ENCODE results near the gene NAXD.
"Not testable (repeated sequence)": the region's sequence is repeated elsewhere in the genome, so short reads cannot be mapped to it uniquely, and the experiment has no call there.

Gene NAXD

GRCh38 chr13:110629735-110630134 is 14.4 kb downstream of the NAXD start:
- DNase-seq: no peak

- DNase-seq: no peak
These were observed 15.3 kb downstream of the NAXD start for GRCh38 chr13:110630566-110631119.

- DNase-seq: not testable (repeated sequence)
These were observed 16.9 kb downstream of the NAXD start for GRCh38 chr13:110632255-110632654.

DNA sequence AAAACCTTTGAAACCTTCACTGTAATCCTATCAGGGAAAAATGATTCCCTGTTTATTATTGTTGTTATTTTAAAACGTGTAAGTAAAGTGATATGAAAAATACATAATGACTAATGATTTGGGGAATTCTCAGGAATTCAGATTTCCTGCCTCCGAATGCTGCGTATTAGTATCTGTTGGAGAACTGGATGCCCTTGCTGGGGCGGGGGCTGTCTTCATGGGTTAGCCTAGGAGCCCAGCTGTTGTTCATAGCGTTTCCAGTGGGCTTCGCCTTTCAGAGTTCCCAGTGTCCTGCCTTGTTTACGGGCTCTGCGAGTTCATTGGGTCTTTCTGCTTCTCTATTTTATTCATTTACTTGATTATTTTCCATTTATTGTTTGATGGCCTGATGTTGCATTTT is 18.4 kb downstream of the NAXD start:
- DNase-seq: no peak

- DNase-seq: no peak
These were observed 19.2 kb downstream of the NAXD start for GRCh38 chr13:110634558-110634957.

GRCh38 chr13:110635405-110636002 is 20.2 kb downstream of the NAXD start:
- no peak for DNase-seq

GRCh38 chr13:110636053-110636475 is 20.7 kb downstream of the NAXD start:
- DNase-seq: no peak

DNA sequence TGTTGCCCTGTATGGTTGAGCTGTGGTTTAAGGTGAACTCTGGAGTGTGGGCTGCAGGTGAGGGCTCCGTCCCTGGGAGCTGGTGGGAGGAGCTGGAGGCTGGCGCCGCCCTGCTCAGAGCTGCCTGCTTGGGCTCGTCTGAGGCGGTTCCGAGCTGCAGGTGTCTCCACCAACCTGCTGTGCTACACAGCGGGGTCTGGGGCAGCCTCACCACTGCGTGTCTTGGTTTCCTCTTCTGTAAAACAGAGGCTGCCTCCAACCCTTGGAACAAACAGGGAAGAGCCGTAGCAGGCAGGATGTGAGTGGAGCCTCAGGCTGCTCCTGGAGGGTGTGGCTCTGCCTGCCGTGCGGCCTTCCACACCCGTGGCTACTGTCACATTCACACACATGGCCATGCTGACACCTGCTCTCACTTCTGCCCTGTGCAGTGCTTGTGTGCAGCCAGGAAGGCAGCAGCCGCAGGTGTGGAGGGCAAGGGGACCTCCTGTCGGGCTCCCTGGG is 21.4 kb downstream of the NAXD start:
- DNase-seq: no peak

DNA sequence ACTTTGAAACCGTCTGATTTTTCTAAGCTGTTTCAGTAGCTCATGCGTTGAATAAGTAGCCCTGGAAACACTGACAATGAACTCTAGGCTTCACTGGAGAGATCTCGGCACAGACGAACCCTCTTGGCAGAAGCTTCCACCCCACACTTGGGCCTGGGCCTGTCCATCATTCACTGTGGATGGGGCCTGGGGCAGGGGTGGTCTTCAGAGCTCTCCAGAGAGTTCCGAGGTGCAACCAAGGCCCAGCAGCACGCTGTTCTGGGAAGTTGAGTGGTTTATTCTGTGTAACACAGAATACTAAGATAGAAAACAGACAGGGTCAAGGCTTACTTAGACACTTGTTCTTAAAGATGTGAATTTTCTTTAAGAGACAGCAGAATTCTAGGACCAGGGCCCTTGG is 21.9 kb downstream of the NAXD start:
- DNase-seq: no peak

GRCh38 chr13:110637747-110638146 is 22.4 kb downstream of the NAXD start:
- no peak for DNase-seq

- DNase-seq: no peak
These were observed 22.9 kb downstream of the NAXD start for GRCh38 chr13:110638257-110638656.

- no peak for DNase-seq
These were observed 23.8 kb downstream of the NAXD start for GRCh38 chr13:110638814-110639806.

GRCh38 chr13:110639935-110640334 is 24.6 kb downstream of the NAXD start:
- no peak for DNase-seq

GRCh38 chr13:110640591-110641029 is 25.3 kb downstream of the NAXD start:
- no peak for DNase-seq

- no peak for DNase-seq
These were observed 26.0 kb downstream of the NAXD start for GRCh38 chr13:110641055-110642015.

GRCh38 chr13:110642291-110642981 is 27.1 kb downstream of the NAXD start:
- no peak for DNase-seq

- no peak for DNase-seq
These were observed 28.0 kb downstream of the NAXD start for GRCh38 chr13:110643324-110643723.

- no peak for DNase-seq
These were observed 28.6 kb downstream of the NAXD start for GRCh38 chr13:110643768-110644421.

- peak; percentile 26 for DNase-seq
These were observed 29.7 kb downstream of the NAXD start for GRCh38 chr13:110644892-110645521.

- no peak for DNase-seq
These were observed 30.4 kb downstream of the NAXD start for GRCh38 chr13:110645750-110646149.
